ENCODE measurements around the gene OR6C3. TPM values are rescaled to one million over a fixed set of nuclear protein-coding genes. Genes with fewer than 3 reads are reported as not detected.

The OR6C3 gene
- total RNA-seq, 2 experiments from 2014 or later = not detected

Other genes starting within 250 kb of the OR6C3 start
- gene OR9K2, start 204.3 kb upstream of the OR6C3 start, total RNA-seq = not detected
- gene OR10A7, start 109.7 kb upstream of the OR6C3 start, total RNA-seq = not detected
- gene OR6C74, start 86.1 kb upstream of the OR6C3 start, total RNA-seq = not detected
- gene OR6C6, start 34.2 kb upstream of the OR6C3 start, total RNA-seq = not detected
- gene OR6C1, start 16.4 kb upstream of the OR6C3 start, total RNA-seq = not detected
- not detected for gene OR6C75, start 32.2 kb downstream of the OR6C3 start, total RNA-seq
- gene OR6C65, start 69.8 kb downstream of the OR6C3 start, total RNA-seq = not detected
- gene OR6C76, start 95.5 kb downstream of the OR6C3 start, total RNA-seq = not detected
- gene OR6C2, start 113.3 kb downstream of the OR6C3 start, total RNA-seq = not detected
- not detected for gene OR6C70, start 139.4 kb downstream of the OR6C3 start, total RNA-seq
- gene OR6C68, start 161.6 kb downstream of the OR6C3 start, total RNA-seq = not detected
- gene OR6C4, start 218.9 kb downstream of the OR6C3 start, total RNA-seq = not detected
- gene OR2AP1, start 241.7 kb downstream of the OR6C3 start, total RNA-seq = not detected

Measured in activated CD8-positive, alpha-beta memory T cell treated with anti-CD3 and anti-CD28 coated beads, Interleukin-2, amount 10 ng/mL, durations not matched to agents 7 days and 5 days (primary cell).